Adrenal gland (tissue), 12 donors: ENCODE results near the gene C18orf54. TPM values are rescaled to one million over a fixed set of nuclear protein-coding genes. Genes with fewer than 3 reads are reported as not detected.

Source experiments
- DNase-seq, 7 donors: peaks; one replicate each; pipeline ENCODE4 v3.0.0-alpha.2; 2019 to 2020
- H3K27ac ChIP-seq, 5 donors: fragments of 200-600 bp; sonication (generic) in 4 of 5; 1 replicate in 3 of 5; 2 replicates in 2 of 5; pipeline versions ENCODE4 v1.5.1 to v1.8.0; 2016 to 2020; ENCODE audit warnings: mild to moderate bottlenecking in 1 of 5
- H3K27me3 ChIP-seq: fragments of 200-600 bp; 2 replicates; pipeline ENCODE4 v1.8.0; 2021
- H3K36me3 ChIP-seq, 2 donors: fragments of 200-600 bp; replicated peaks in 1 of 2; 1 replicate in 1 of 2; 2 replicates in 1 of 2; pipeline versions ENCODE4 v1.5.1 to v1.8.0; 2018 to 2022
- H3K4me1 ChIP-seq, 2 donors: fragments of 200-600 bp; replicated peaks in 1 of 2; 1 replicate in 1 of 2; 2 replicates in 1 of 2; pipeline versions ENCODE4 v1.5.1 to v1.8.0; 2018 to 2021
- H3K4me3 ChIP-seq, 4 donors: fragments of 200-600 bp; sonication (generic) in 3 of 4; one replicate each; pipeline ENCODE4 v1.5.1; 2016 to 2018
- H3K9me3 ChIP-seq, 3 donors: fragments of 200-600 bp; sonication (generic) in 1 of 3; replicated peaks in 1 of 3; 1 replicate in 2 of 3; 2 replicates in 1 of 3; pipeline versions ENCODE4 v1.5.1 to v1.8.0; 2016 to 2021
- POLR2A ChIP-seq, 2 donors: fragments of 450-650 bp; IDR thresholded peaks; one replicate each; pipeline ENCODE4 v1.6.1; 2017; ENCODE audit warnings: antibody characterized with exemption in 2 of 2, mild to moderate bottlenecking in 2 of 2, moderate library complexity in 1 of 2
- WGBS, 4 donors: extraction: QIAGEN DNeasy Blood & Tissue Kit in 2 of 4; methylation state at CpG; one replicate each; pipeline versions ENCODE4 v1.1.5 to v1.1.7; 2013 to 2017; 5-methylcytosine and 5-hydroxymethylcytosine counted together
- intact Hi-C, 2 donors: fragments of 100-400 bp; cut with DNase I; formaldehyde crosslinking; loops; one replicate each; pipeline versions ENCODE4 v1.14.1 to v1.15.0; 2022 to 2023
- polyA plus RNA-seq, 3 donors: library from polyadenylated mRNA; stranded (reverse); fragments of 200-250 nt in 2 of 3; fragments of 350-450 nt in 1 of 3; fragmentation: Illumina TruSeq in 1 of 3; extraction: RNeasy Lipid Tissue Mini Kit (QIAGEN cat#74804) in 1 of 3; gene quantifications; one replicate each; pipeline ENCODE4 v1.2.3, GENCODE V29; 2013 to 2014
- small RNA-seq, 2 donors: library from RNA; depleted of rRNA; stranded (forward); fragments of <200 nt; gene quantifications; one replicate each; pipeline ENCODE3, GENCODE V24; 2016
- total RNA-seq, 9 donors: library from RNA; depleted of rRNA in 4 of 9; stranded (reverse); fragments of >200 nt in 4 of 9; fragments of 120-200 nt in 1 of 9; fragmentation: NEBNext Ultra II Directional in 1 of 9; extraction: Animal tissue kit (Norgen Biotek cat#: 25700) in 1 of 9; gene quantifications; one replicate each; pipeline versions ENCODE4 v1.1.0 to v1.2.4, GENCODE V29; 2013 to 2023
- TF ChIP-seq, protein P1 (sequence below), 6 experiments: fragments of 450-650 bp in 4 of 6; fragments of 200-600 bp in 2 of 6; sonication (generic) in 1 of 6; IDR thresholded peaks; 1 replicate in 5 of 6; 2 replicates in 1 of 6; pipeline versions ENCODE4 v1.5.1 to v1.8.0; 2016 to 2021; ENCODE audit warnings: antibody characterized with exemption in 6 of 6, mild to moderate bottlenecking in 2 of 6, moderate library complexity in 1 of 6
- donor health status: healthy with polysubstance abuse.
- donor health status: Bipolar disorder and iron deficiency.
- donor health status: DM: yes; HTN: yes; CAD: no.
- donor health status: DM: no; HTN: no; CAD: no.
- donor health status: DM: no; HTN: no; CAD: no.
- donor health status: DM: yes; HTN: yes; CAD: no.

C18orf54 gene
- total and polyA plus RNA-seq, 12 donors, result 0.06 to 2.4 (median 0.74) TPM

GRCh38 chr18:54426085-54426665 lies 68.5 kb downstream of the C18orf54 start:
- H3K4me1 ChIP-seq, result no peaks in the 10 kb centered on the region
- no peaks in the 10 kb centered on the region for H3K36me3 ChIP-seq
- no peak for DNase-seq
- H3K4me3 ChIP-seq, result no peak overlapping the region
- TF ChIP-seq, protein P1, sequence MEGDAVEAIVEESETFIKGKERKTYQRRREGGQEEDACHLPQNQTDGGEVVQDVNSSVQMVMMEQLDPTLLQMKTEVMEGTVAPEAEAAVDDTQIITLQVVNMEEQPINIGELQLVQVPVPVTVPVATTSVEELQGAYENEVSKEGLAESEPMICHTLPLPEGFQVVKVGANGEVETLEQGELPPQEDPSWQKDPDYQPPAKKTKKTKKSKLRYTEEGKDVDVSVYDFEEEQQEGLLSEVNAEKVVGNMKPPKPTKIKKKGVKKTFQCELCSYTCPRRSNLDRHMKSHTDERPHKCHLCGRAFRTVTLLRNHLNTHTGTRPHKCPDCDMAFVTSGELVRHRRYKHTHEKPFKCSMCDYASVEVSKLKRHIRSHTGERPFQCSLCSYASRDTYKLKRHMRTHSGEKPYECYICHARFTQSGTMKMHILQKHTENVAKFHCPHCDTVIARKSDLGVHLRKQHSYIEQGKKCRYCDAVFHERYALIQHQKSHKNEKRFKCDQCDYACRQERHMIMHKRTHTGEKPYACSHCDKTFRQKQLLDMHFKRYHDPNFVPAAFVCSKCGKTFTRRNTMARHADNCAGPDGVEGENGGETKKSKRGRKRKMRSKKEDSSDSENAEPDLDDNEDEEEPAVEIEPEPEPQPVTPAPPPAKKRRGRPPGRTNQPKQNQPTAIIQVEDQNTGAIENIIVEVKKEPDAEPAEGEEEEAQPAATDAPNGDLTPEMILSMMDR (IDR thresholded peaks at IDR 0.05), result no peak
- TF ChIP-seq POLR2A (IDR thresholded peaks at IDR 0.05), result no peak
- no peaks in the 10 kb centered on the region for H3K9me3 ChIP-seq
- H3K27ac ChIP-seq, result no peak overlapping the region
- intact Hi-C loops, result no loop called here
- H3K27me3 ChIP-seq, result no peaks in the 10 kb centered on the region
- 60 to 72% (median 69%) methylated on average over 2 of the region's 2 CpGs for WGBS, 4 donors

Small RNAs within 50 kb of the gene (small RNA-seq; reads per million reads assigned to genes)
- 0 to 0.17 reads per million in 2 donors for gene SNRPGP2

Other genes starting within 250 kb of the C18orf54 start
- 10 to 100 TPM; 13.5 to 70.8 (median 27.8) TPM for gene MBD2, start 133.2 kb upstream of the C18orf54 start, total RNA-seq
- gene MBD2, start 133.2 kb upstream of the C18orf54 start, polyA plus RNA-seq, result 10 to 100 TPM; 27.6 to 51.3 (median 32.4) TPM
- gene POLI, start 88.4 kb upstream of the C18orf54 start, total RNA-seq, result 10 to 100 TPM; 14.0 to 70.8 (median 36.4) TPM
- 10 to 100 TPM; 18.9 to 52.2 (median 32.8) TPM for gene POLI, start 88.4 kb upstream of the C18orf54 start, polyA plus RNA-seq
- under 1 TPM in 1 of 9 donors, not detected in 8; 0.06 TPM for gene STARD6, start within 50 bp of the C18orf54 start, total RNA-seq
- gene STARD6, start within 50 bp of the C18orf54 start, polyA plus RNA-seq, result not detected
- gene DYNAP, start 233.3 kb downstream of the C18orf54 start, total RNA-seq, result not detected
- not detected for gene DYNAP, start 233.3 kb downstream of the C18orf54 start, polyA plus RNA-seq